Panc1 (cell line): ENCODE data around the gene KRTAP4-6. TPM values are rescaled to one million over a fixed set of nuclear protein-coding genes. Genes with fewer than 3 reads are reported as not detected.
"Not testable (repeated sequence)": the region's sequence is repeated elsewhere in the genome, so short reads cannot be mapped to it uniquely, and the experiment has no call there.

Experiments used
- ATAC-seq: fragments of 200-7000 bp; cut with Tn5 transposase; 2 replicates; pipeline ENCODE4 v1.9.1; 2020; ENCODE audit warnings: mild to moderate bottlenecking, moderate library complexity
- BruUV-seq: library from RNA; stranded (reverse); fragments of 400-500 nt; replicated peaks from 2 replicates; lab custom pipeline; 2021; lab: Mats Ljungman, UMichigan
- CTCF ChIA-PET: fragments of 300-600 bp; sonication (Branson Sonifier 250); formaldehyde crosslinking; loops from one replicate; lab custom pipeline; 2022; ENCODE audit warnings: antibody characterized with exemption; lab: Charles Lee
- POLR2A ChIA-PET: fragments of 300-600 bp; sonication (Branson Sonifier 250); formaldehyde crosslinking; loops from one replicate; lab custom pipeline; 2022; ENCODE audit warnings: antibody characterized with exemption; lab: Charles Lee
- DNase-seq: peaks from one replicate; pipeline ENCODE4 v3.0.0-alpha.2; 2010; ENCODE audit warnings: low read depth, low spot score
- H3K27ac ChIP-seq: 2 replicates; pipeline ENCODE4 v1.5.1; 2011; ENCODE audit warnings: mild to moderate bottlenecking, low read length, inconsistent platforms
- H3K27me3 ChIP-seq: fragments of 200-500 bp; sonication (Bioruptor generic); 2 replicates; pipeline ENCODE4 v1.6.0; 2014; ENCODE audit warnings: low read length, inconsistent platforms; ENCODE audit not compliant: control insufficient read depth, insufficient read depth
- H3K36me3 ChIP-seq: fragments of 200-500 bp; sonication (Bioruptor generic); 2 replicates; pipeline ENCODE4 v1.5.1; 2014; ENCODE audit warnings: inconsistent platforms, mild to moderate bottlenecking, low read length, moderate library complexity; ENCODE audit not compliant: control insufficient read depth, insufficient read depth
- H3K4me1 ChIP-seq: 2 replicates; pipeline ENCODE4 v1.5.1; 2011; ENCODE audit warnings: inconsistent platforms, mild to moderate bottlenecking, low read length, moderate library complexity; ENCODE audit not compliant: control insufficient read depth, insufficient read depth
- H3K4me3 ChIP-seq, 2 experiments: 2 replicates each; pipeline ENCODE4 v1.5.1; 2011 to 2012; ENCODE audit warnings: low read depth in 2 of 2, low read length in 2 of 2, mild to moderate bottlenecking in 2 of 2, inconsistent platforms in 1 of 2, moderate library complexity in 1 of 2
- H3K9me3 ChIP-seq: fragments of 200-500 bp; sonication (Bioruptor generic); 2 replicates; pipeline ENCODE4 v1.5.1; 2014; ENCODE audit warnings: low read depth, mild to moderate bottlenecking, inconsistent platforms, low read length, moderate library complexity; ENCODE audit not compliant: control insufficient read depth, insufficient read depth
- CTCF ChIP-seq: fragments of 450-650 bp; IDR thresholded peaks from 2 replicates; pipeline ENCODE4 v1.5.1; 2017; ENCODE audit warnings: mild to moderate bottlenecking
- POLR2AphosphoS5 ChIP-seq: IDR thresholded peaks from 2 replicates; pipeline ENCODE4 v1.6.1; 2012; ENCODE audit warnings: mild to moderate bottlenecking, low read depth, low read length, moderate library complexity
- REST ChIP-seq, 2 experiments: IDR thresholded peaks; 2 replicates each; pipeline ENCODE4 v1.6.1; 2011 to 2012; ENCODE audit warnings: low read depth in 2 of 2, control low read depth in 1 of 2, low read length in 1 of 2, mild to moderate bottlenecking in 1 of 2, moderate library complexity in 1 of 2; ENCODE audit not compliant: insufficient read depth in 1 of 2
- SIN3A ChIP-seq: IDR thresholded peaks from 2 replicates; pipeline ENCODE4 v1.6.1; 2012; ENCODE audit warnings: low read depth, mild to moderate bottlenecking, low read length, moderate library complexity, borderline replicate concordance; ENCODE audit not compliant: insufficient read depth
- TCF7L2 ChIP-seq: IDR thresholded peaks from 2 replicates; pipeline ENCODE4 v1.6.1; 2011; ENCODE audit warnings: mild to moderate bottlenecking, low read depth, low read length, inconsistent platforms
- in situ Hi-C: cut with HindIII; loops from 2 replicates; pipeline ENCODE4 v1.10.0; 2016; ENCODE audit warnings: low sequenced_read_pairs, low pct_unique_long_range_greater_than_20kb
- intact Hi-C: fragments of 100-400 bp; cut with micrococcal nuclease; formaldehyde crosslinking; loops from one replicate; pipeline ENCODE4 v1.10.0; 2022; ENCODE audit not compliant: unreplicated experiment
- total RNA-seq: library from RNA; stranded (reverse); gene quantifications from one replicate; pipeline ENCODE4 v1.2.1, GENCODE V29; 2021; ENCODE audit not compliant: unreplicated experiment

The KRTAP4-6 gene
- total RNA-seq, 1 experiment from 2014 or later: not detected

- DNase-seq, H3K4me3 ChIP-seq, BruUV-seq, H3K27me3 ChIP-seq, H3K9me3 ChIP-seq, H3K36me3 ChIP-seq, H3K4me1 ChIP-seq, H3K27ac ChIP-seq, CTCF ChIA-PET, in situ Hi-C loops: not testable (repeated sequence)
- POLR2A ChIA-PET: interaction anchor here (0.6 kb wide), 1 partner anchor 653 kb away, joined by 3 read pairs; no protein-coding TSS in a partner anchor
- intact Hi-C loops: loop anchor here (5.0 kb wide), 1 partner anchor 378 kb away; the partner anchor contains the start of gene KRT35
- peak; percentile 85 for ATAC-seq
Observed at GRCh38 chr17:41104386-41105038, 35.8 kb downstream of the KRTAP4-6 start.

GRCh38 chr17:41103896-41104295 is 36.4 kb downstream of the KRTAP4-6 start:
- DNase-seq (no peak), ATAC-seq (no peak)
- POLR2A ChIA-PET: interaction anchor here (0.6 kb wide), 1 partner anchor 654 kb away, joined by 3 read pairs; no protein-coding TSS in a partner anchor
- BruUV-seq: no TSS peak
- H3K27me3 ChIP-seq: no peaks in the 10 kb centered on the region
- CTCF ChIA-PET: no interaction called here
- H3K9me3 ChIP-seq: no peaks in the 10 kb centered on the region
- in situ Hi-C loops: no loop called here
- TF ChIP-seq REST (IDR thresholded peaks at IDR 0.05; ENCODE audit: insufficient read depth in 1 of 2, low read depth in 2 of 2, low read length in 1 of 2) (no peak), POLR2AphosphoS5 (no peak), TCF7L2 (no peak), CTCF (no peak)
- H3K27ac ChIP-seq: no peak overlapping the region
- H3K36me3 ChIP-seq: no peaks in the 10 kb centered on the region
- no peaks in the 10 kb centered on the region for H3K4me1 ChIP-seq
- intact Hi-C loops: loop anchor here (5.0 kb wide), 1 partner anchor 378 kb away; the partner anchor contains the start of gene KRT35
- H3K4me3 ChIP-seq: no peak overlapping the region

- no peaks in the 10 kb centered on the region for H3K4me1 ChIP-seq
- ATAC-seq (no peak), DNase-seq (no peak)
- CTCF ChIA-PET: no interaction called here
- in situ Hi-C loops (no loop called here), intact Hi-C loops (loop anchor here (5.0 kb wide), 1 partner anchor 381 kb away; the partner anchor contains the start of gene KRT35)
- no peaks in the 10 kb centered on the region for H3K36me3 ChIP-seq
- no TSS peak for BruUV-seq
- no peaks in the 10 kb centered on the region for H3K27me3 ChIP-seq
- TF ChIP-seq POLR2AphosphoS5 (no peak), SIN3A (no peak), REST (IDR thresholded peaks at IDR 0.05; ENCODE audit: insufficient read depth in 1 of 2, low read depth in 2 of 2, low read length in 1 of 2) (no peak), TCF7L2 (no peak), CTCF (no peak)
- POLR2A ChIA-PET: interaction anchor here (0.6 kb wide), 1 partner anchor 12 kb away, joined by 3 read pairs; no protein-coding TSS in a partner anchor
- no peak within 1 kb of the TSS for H3K4me3 ChIP-seq
- no peak within 1 kb of the TSS for H3K27ac ChIP-seq
- no peaks in the 10 kb centered on the region for H3K9me3 ChIP-seq
Observed at GRCh38 chr17:41101586-41102259, 38.6 kb downstream of the KRTAP4-6 start, which contains the start of gene KRTAP4-16. TSS of gene KRTAP4-16 (minus strand) at chr17:41102209. CDS start at chr17:41102209, 0 bp downstream.
